Gastrocnemius medialis (tissue), 4 donors: ENCODE results near the gene ZC3H18.

ENCODE experiments used
- CTCF ChIP-seq, 5 experiments: fragments of 450-650 bp in 3 of 5; fragments of 200-600 bp in 2 of 5; sonication (generic) in 2 of 5; IDR thresholded peaks in 4 of 5; conservative IDR thresholded peaks in 1 of 5; 1 replicate in 4 of 5; 2 replicates in 1 of 5; pipeline ENCODE4 v1.5.1; 2016 to 2019; ENCODE audit warnings: antibody characterized with exemption in 5 of 5, mild to moderate bottlenecking in 3 of 5, moderate library complexity in 3 of 5
- POLR2A ChIP-seq, 2 donors: fragments of 450-650 bp; IDR thresholded peaks; one replicate each; pipeline ENCODE4 v1.6.1; 2017; ENCODE audit warnings: antibody characterized with exemption in 2 of 2, mild to moderate bottlenecking in 2 of 2, moderate library complexity in 2 of 2

- TF ChIP-seq POLR2A (IDR thresholded peaks at IDR 0.05) (no peak), CTCF (IDR thresholded peaks at IDR 0.05 in 4 of 5, conservative IDR thresholded peaks at IDR 0.05 in 1 of 5) (no peak)
Observed at GRCh38 chr16:88676502-88677242, 106.5 kb downstream of the ZC3H18 start.
